GM12864 (cell line): ENCODE measurements around the gene TMEM208.

Experiments
- DNase-seq: peaks from one replicate; pipeline ENCODE4 v3.0.0-alpha.2; 2011; ENCODE audit warnings: low read depth
- H3K4me3 ChIP-seq: 2 replicates; pipeline ENCODE4 v1.5.1; 2011; ENCODE audit warnings: mild to moderate bottlenecking, low read depth, low read length, control low read depth
- TF ChIP-seq, protein P1 (sequence below): IDR thresholded peaks from 2 replicates; pipeline ENCODE4 v1.5.1; 2011; ENCODE audit warnings: low read depth, mild to moderate bottlenecking, moderate library complexity, low read length, control low read depth, inconsistent platforms; ENCODE audit errors: missing control alignments

Gene TMEM208

DNA sequence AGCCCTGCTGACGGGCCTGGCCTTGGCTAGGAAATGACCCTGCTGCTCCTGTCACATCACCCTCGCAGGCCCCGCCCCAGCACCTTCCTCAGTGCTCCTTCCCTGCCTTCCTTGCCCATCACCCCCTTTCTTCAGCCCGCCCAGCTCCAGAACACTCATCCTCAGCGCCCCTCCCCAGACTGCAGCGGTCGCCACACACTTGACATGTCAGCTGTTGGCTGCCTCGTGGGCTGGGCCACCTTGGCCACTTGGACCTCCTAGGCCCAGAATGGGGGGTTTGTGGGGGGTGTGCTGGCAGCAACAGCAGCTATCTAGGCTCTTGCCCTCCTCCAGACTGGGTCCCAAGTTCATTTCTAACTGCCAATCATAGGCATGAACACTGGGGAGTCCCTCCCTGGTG, 17.4 kb upstream of the TMEM208 start:
- H3K4me3 ChIP-seq: no peak overlapping the region
- no peak for DNase-seq
- TF ChIP-seq, protein P1, sequence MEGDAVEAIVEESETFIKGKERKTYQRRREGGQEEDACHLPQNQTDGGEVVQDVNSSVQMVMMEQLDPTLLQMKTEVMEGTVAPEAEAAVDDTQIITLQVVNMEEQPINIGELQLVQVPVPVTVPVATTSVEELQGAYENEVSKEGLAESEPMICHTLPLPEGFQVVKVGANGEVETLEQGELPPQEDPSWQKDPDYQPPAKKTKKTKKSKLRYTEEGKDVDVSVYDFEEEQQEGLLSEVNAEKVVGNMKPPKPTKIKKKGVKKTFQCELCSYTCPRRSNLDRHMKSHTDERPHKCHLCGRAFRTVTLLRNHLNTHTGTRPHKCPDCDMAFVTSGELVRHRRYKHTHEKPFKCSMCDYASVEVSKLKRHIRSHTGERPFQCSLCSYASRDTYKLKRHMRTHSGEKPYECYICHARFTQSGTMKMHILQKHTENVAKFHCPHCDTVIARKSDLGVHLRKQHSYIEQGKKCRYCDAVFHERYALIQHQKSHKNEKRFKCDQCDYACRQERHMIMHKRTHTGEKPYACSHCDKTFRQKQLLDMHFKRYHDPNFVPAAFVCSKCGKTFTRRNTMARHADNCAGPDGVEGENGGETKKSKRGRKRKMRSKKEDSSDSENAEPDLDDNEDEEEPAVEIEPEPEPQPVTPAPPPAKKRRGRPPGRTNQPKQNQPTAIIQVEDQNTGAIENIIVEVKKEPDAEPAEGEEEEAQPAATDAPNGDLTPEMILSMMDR: no peak

DNA sequence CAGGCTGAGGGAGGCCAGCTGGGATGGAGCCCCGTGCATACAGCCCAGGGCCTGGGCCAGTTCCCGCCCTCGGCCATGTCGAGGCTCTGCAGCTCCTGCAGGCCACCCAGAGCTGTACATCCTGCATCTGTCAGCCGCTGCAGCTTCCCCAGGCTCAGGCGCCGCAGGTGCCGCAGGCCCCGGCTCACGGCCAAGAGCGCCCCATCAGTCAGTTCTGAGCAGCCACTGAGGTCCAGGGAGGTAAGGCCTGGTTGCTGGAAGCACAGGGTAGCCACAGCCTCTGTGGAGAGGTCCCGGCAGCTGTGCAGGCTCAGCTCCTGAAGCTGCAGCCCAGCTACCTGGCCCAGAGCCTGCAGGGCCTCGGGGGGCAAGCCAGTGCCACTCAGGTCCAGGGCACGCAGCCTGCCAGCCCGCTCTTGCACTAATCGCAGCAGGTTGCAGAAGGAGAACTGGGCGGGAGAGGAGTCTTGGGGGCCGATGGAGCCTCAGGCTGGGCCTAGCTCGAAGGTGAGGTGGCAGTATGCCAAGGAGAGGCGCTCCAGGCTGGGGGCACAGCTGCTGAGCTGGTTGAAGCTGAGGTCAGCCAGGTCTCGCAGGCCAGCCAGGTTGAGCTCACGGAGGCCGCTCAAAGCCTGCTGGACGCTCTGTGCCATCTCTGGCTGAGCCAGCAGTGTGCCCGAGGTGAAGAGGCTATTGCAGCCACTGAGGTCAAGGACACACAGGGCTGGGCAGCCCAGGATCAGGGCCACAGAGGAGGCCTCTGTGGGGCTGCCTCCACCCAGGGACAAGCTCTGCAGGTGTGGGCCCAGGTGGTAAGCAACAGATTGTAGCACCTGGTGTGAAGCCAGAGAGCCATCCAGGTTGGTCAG, 16.6 kb upstream of the TMEM208 start:
- H3K4me3 ChIP-seq: no peak overlapping the region
- no peak for DNase-seq
- TF ChIP-seq, protein P1: no peak

DNA sequence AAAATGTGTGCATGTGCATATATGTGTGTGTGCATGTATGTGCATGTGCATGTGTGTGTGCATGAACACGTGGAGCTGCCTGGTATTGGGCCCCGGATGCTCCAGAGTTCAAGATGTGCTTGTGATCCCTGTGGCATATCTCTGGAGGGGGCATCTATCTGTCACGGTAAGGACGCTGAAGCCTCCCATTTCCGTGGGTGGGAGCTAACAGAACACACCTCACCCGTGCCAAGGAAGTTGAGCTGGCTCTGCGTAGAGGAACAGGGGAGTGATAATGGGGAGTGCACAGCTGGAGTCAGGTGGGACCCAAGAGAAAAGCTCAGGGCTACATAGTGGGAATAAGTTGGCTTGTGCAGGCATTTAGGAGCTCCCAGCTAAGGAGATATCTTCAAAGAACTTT, 15.3 kb upstream of the TMEM208 start:
- H3K4me3 ChIP-seq: no peak overlapping the region
- TF ChIP-seq, protein P1: no peak
- DNase-seq: no peak

DNA sequence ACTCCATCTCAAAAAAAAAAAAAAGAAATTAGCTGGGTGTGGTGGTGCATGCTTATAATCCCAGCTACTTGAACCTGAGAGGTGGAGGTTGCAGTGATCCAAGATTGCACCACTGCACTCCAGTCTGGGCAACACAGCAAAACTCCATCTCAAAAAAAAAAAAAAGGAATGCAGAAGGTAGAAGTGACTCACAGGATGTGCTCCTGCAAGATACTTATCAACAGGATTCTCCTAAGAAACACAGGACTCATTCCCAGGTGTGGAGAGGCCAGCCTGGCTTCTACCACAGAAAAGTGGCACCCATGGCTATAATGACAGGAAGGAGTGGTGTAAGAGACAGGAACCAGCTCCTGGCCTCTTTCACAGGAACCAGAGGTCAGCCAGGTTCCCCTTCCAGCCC, 14.2 kb upstream of the TMEM208 start:
- TF ChIP-seq, protein P1: no peak
- DNase-seq: no peak
- no peak overlapping the region for H3K4me3 ChIP-seq

DNA sequence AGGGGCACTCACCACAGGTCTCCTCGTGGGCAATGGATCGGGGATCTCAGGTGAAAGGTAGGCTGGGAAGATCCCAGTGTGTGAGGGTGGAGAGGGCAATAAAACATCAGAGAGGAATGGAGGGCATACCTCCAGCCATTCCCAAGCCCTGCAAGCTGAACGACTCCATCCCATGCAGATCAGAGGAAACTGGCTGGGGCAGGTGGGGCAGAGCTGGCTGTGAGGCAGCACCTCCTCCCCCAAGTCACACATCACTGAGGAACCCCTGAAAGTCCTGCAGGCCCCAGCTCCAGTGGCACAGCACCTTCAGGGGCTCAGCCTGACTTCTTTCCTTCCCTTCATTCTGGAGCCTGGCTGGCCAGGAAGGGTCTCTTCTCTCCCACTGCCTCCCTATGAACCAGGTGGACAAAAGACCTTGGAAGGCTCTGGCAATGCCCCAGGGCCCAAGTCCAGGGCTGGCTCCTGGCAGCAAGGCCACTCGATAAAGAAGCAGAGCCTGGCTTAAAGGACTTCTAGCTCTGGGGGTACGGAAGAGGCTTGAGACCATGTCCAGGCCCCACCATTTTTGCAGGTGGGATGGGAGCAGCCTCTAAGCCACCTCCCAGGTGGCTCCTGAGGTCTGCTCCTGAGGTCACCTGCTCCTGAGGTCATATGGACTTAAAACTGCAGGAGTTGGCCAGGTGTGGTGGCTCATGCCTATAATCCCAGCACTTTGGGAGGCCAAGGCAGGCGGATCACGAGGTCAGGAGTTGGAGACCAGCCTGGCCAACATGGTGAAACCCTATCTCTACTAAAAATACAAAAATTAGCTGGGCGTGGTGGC, 13.5 kb upstream of the TMEM208 start:
- DNase-seq: no peak
- TF ChIP-seq, protein P1: no peak
- H3K4me3 ChIP-seq: no peak overlapping the region

DNA sequence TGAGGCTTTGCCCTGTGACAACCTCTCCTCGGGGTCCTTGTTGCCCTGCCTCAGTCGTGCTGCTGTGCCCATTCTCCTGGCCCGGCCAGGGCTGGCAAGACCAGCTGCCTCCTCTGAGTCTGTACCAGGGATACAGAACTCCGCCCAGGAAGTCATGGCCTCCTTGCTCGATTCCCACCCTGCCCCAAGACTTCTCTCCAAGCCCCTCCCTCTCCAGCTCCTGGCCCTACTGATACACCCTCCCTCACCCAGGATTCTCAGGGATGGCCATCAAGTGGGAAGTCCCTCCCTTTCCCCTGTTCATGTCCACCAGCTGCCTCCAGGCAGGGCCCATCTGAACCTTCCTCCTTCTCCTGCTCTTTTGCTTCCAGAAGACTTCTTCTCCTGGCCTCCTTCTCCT, 11.2 kb upstream of the TMEM208 start:
- no peak overlapping the region for H3K4me3 ChIP-seq
- no peak for DNase-seq
- TF ChIP-seq, protein P1: no peak
